GM23338 (cell line): ENCODE data around the gene CCDC177. TPM values are rescaled to one million over a fixed set of nuclear protein-coding genes. Genes with fewer than 3 reads are reported as not detected.

Experiments used
- ATAC-seq: fragments of 200-7000 bp; cut with Tn5 transposase; 3 replicates; pipeline ENCODE4 v1.9.1; 2020
- DNase-seq: peaks from one replicate; pipeline ENCODE4 v3.0.0-alpha.2; 2015; ENCODE audit warnings: low spot score
- H2AFZ ChIP-seq: fragments of 200-600 bp; sonication (generic); 2 replicates; pipeline ENCODE4 v1.8.0; 2016; ENCODE audit warnings: antibody characterized with exemption, mild to moderate bottlenecking, moderate library complexity
- H3F3A ChIP-seq: fragments of 200-600 bp; sonication (generic); replicated peaks from 2 replicates; pipeline ENCODE4 v1.8.0; 2017; ENCODE audit warnings: antibody characterized with exemption, mixed run types, low read depth
- H3K27ac ChIP-seq: fragments of 200-600 bp; sonication (generic); 2 replicates; pipeline ENCODE4 v1.6.1; 2016; ENCODE audit warnings: low read depth
- H3K27me3 ChIP-seq: fragments of 200-600 bp; sonication (generic); 2 replicates; pipeline ENCODE4 v1.8.0; 2016; ENCODE audit warnings: mild to moderate bottlenecking, mixed run types, moderate library complexity; ENCODE audit not compliant: insufficient read depth
- H3K36me3 ChIP-seq: fragments of 200-600 bp; sonication (generic); 2 replicates; pipeline ENCODE4 v1.8.0; 2016; ENCODE audit warnings: mild to moderate bottlenecking; ENCODE audit not compliant: insufficient read depth
- H3K4me1 ChIP-seq: fragments of 200-600 bp; sonication (generic); 2 replicates; pipeline ENCODE4 v1.8.0; 2016; ENCODE audit warnings: mild to moderate bottlenecking, moderate library complexity; ENCODE audit not compliant: insufficient read depth
- H3K4me2 ChIP-seq: fragments of 200-600 bp; sonication (generic); 2 replicates; pipeline ENCODE4 v1.7.1; 2017; ENCODE audit warnings: mixed run types
- H3K4me3 ChIP-seq: fragments of 200-600 bp; sonication (generic); 2 replicates; pipeline ENCODE4 v1.6.1; 2016; ENCODE audit warnings: mixed run types
- H3K79me2 ChIP-seq: fragments of 200-600 bp; sonication (generic); replicated peaks from 2 replicates; pipeline ENCODE4 v1.8.0; 2017; ENCODE audit warnings: mild to moderate bottlenecking; ENCODE audit not compliant: insufficient read depth
- H3K9me2 ChIP-seq: fragments of 200-600 bp; sonication (generic); 2 replicates; pipeline ENCODE4 v1.8.0; 2017; ENCODE audit not compliant: insufficient read depth
- H4K20me1 ChIP-seq: fragments of 200-600 bp; sonication (generic); replicated peaks from 2 replicates; pipeline ENCODE4 v1.8.0; 2017; ENCODE audit warnings: mild to moderate bottlenecking; ENCODE audit not compliant: insufficient read depth
- H3K27ac Mint-ChIP-seq: 2 replicates; pipeline ENCODE4 v1.8.0; 2020; ENCODE audit warnings: inconsistent platforms, mild to moderate bottlenecking, moderate library complexity, mixed read lengths
- H3K27me3 Mint-ChIP-seq: 3 replicates; pipeline ENCODE4 v1.8.0; 2022; ENCODE audit warnings: low read depth, mild to moderate bottlenecking, moderate library complexity, mixed read lengths, inconsistent platforms; ENCODE audit not compliant: insufficient read depth, poor library complexity
- H3K36me3 Mint-ChIP-seq: 3 replicates; pipeline ENCODE4 v1.8.0; 2021; ENCODE audit warnings: low read depth, mild to moderate bottlenecking, inconsistent platforms, moderate library complexity, mixed read lengths
- H3K4me1 Mint-ChIP-seq: 3 replicates; pipeline ENCODE4 v1.8.0; 2020; ENCODE audit warnings: mild to moderate bottlenecking, inconsistent platforms, mixed read lengths
- H3K4me3 Mint-ChIP-seq: 3 replicates; pipeline ENCODE4 v1.8.0; 2021; ENCODE audit warnings: moderate library complexity, mild to moderate bottlenecking, inconsistent platforms, mixed read lengths
- H3K9me3 Mint-ChIP-seq: 3 replicates; pipeline ENCODE4 v1.8.0; 2020; ENCODE audit warnings: moderate library complexity, mild to moderate bottlenecking, inconsistent platforms, mixed read lengths
- CREB1 ChIP-seq: fragments of 250-450 bp; sonication (Bioruptor Pico); IDR thresholded peaks from 2 replicates; pipeline ENCODE4 v1.5.0; 2020; ENCODE audit warnings: low read depth, mild to moderate bottlenecking, moderate library complexity
- EZH2 ChIP-seq: fragments of 200-600 bp; sonication (generic); IDR thresholded peaks from one replicate; pipeline ENCODE4 v1.8.0; 2017; ENCODE audit warnings: antibody characterized with exemption, mild to moderate bottlenecking, low read depth; ENCODE audit not compliant: unreplicated experiment
- JUNB ChIP-seq: IDR thresholded peaks from one replicate; pipeline ENCODE4 v1.6.1; 2016; ENCODE audit warnings: antibody characterized with exemption; ENCODE audit not compliant: unreplicated experiment
- NANOG ChIP-seq: IDR thresholded peaks from 2 replicates; pipeline ENCODE4 v1.6.1; 2016; ENCODE audit warnings: antibody characterized with exemption, borderline replicate concordance
- POLR2AphosphoS5 ChIP-seq: IDR thresholded peaks from 2 replicates; pipeline ENCODE4 v1.6.1; 2016; ENCODE audit warnings: antibody characterized with exemption, low read depth
- REST ChIP-seq: IDR thresholded peaks from one replicate; pipeline ENCODE4 v1.6.1; 2018; ENCODE audit warnings: antibody characterized with exemption; ENCODE audit not compliant: unreplicated experiment
- STAT1 ChIP-seq: IDR thresholded peaks from one replicate; pipeline ENCODE4 v1.6.1; 2016; ENCODE audit warnings: antibody characterized with exemption; ENCODE audit not compliant: unreplicated experiment
- ZNF114 ChIP-seq: fragments of 250-450 bp; sonication (Bioruptor Pico); IDR thresholded peaks from 2 replicates; pipeline ENCODE4 v1.5.0; 2020; ENCODE audit warnings: mild to moderate bottlenecking, moderate library complexity
- ZNF462 ChIP-seq: fragments of 250-450 bp; sonication (Bioruptor Pico); IDR thresholded peaks from 2 replicates; pipeline ENCODE4 v1.5.0; 2020; ENCODE audit warnings: mild to moderate bottlenecking, moderate library complexity
- polyA plus RNA-seq: library from polyadenylated mRNA; unstranded; fragments of >200 nt; fragmentation: Nextera tagmentation; extraction: Ambion mirVana; gene quantifications from 2 replicates; pipeline ENCODE4 v1.2.1, GENCODE V29; 2016
- total RNA-seq: library from RNA; depleted of rRNA; stranded (reverse); fragments of >200 nt; shearing (Covaris generic); gene quantifications from 2 replicates; pipeline ENCODE4 v1.2.3, GENCODE V29; 2014

The CCDC177 gene
- total and polyA plus RNA-seq, 2 experiments from 2014 or later = 0.18 to 1.7 TPM

- no peak for DNase-seq
- Histone ChIP-seq H3K4me3 (no peak overlapping the region), H3F3A (no peaks in the 10 kb centered on the region), H3K9me2 (no peaks in the 10 kb centered on the region), H3K27ac (no peak overlapping the region), H3K79me2 (no peaks in the 10 kb centered on the region), H4K20me1 (no peaks in the 10 kb centered on the region), H3K4me1 (no peaks in the 10 kb centered on the region), H2AFZ (no peak overlapping the region), H3K4me2 (no peak overlapping the region), H3K36me3 (no peaks in the 10 kb centered on the region), H3K27me3 (no peaks in the 10 kb centered on the region)
- peaks cover 2% of the 10 kb centered on the region; the same call in 1 of the 3 replicates for H3K4me1 Mint-ChIP-seq
- no peak for ATAC-seq
- no peaks in the 10 kb centered on the region for H3K9me3 Mint-ChIP-seq
- H3K27me3 Mint-ChIP-seq = peaks cover 4% of the 10 kb centered on the region
- H3K27ac Mint-ChIP-seq = no peak overlapping the region
- no peaks in the 10 kb centered on the region for H3K36me3 Mint-ChIP-seq
- no peak overlapping the region for H3K4me3 Mint-ChIP-seq
- no peak for TF ChIP-seq EZH2
- no peak for TF ChIP-seq ZNF114 (CRISPR knock-in tag)
- TF ChIP-seq STAT1 = no peak
- no peak for TF ChIP-seq REST
These were observed 20.7 kb upstream of the CCDC177 start for GRCh38 chr14:69595336-69595735.

GRCh38 chr14:69594846-69595245, 20.2 kb upstream of the CCDC177 start:
- Mint-ChIP-seq H3K27ac (no peak overlapping the region), H3K9me3 (no peaks in the 10 kb centered on the region), H3K4me3 (no peak overlapping the region), H3K27me3 (peaks cover 4% of the 10 kb centered on the region), H3K36me3 (no peaks in the 10 kb centered on the region), H3K4me1 (peaks cover 2% of the 10 kb centered on the region; the same call in 1 of the 3 replicates)
- H3K79me2 ChIP-seq = no peaks in the 10 kb centered on the region
- no peak for ATAC-seq
- no peaks in the 10 kb centered on the region for H3K27me3 ChIP-seq
- no peaks in the 10 kb centered on the region for H3K4me1 ChIP-seq
- H2AFZ ChIP-seq = no peak overlapping the region
- H3K4me2 ChIP-seq = no peak overlapping the region
- no peaks in the 10 kb centered on the region for H3K36me3 ChIP-seq
- H3K9me2 ChIP-seq = no peaks in the 10 kb centered on the region
- H4K20me1 ChIP-seq = no peaks in the 10 kb centered on the region
- no peak for DNase-seq
- H3K27ac ChIP-seq = no peak overlapping the region
- no peaks in the 10 kb centered on the region for H3F3A ChIP-seq
- no peak overlapping the region for H3K4me3 ChIP-seq
- no peak for TF ChIP-seq STAT1
- no peak for TF ChIP-seq POLR2AphosphoS5
- TF ChIP-seq EZH2 = no peak
- no peak for TF ChIP-seq ZNF462 (CRISPR knock-in tag)
- TF ChIP-seq NANOG = no peak
- no peak for TF ChIP-seq REST
- no peak for TF ChIP-seq CREB1 (CRISPR knock-in tag)
- TF ChIP-seq JUNB = no peak
